Measurements from ENCODE around the gene NCF4.

NCF4 gene

GRCh38 chr22:36853407-36854099, 7.3 kb upstream of the NCF4 start:
- Histone ChIP-seq H3K27me3 (ENCODE audit: control insufficient read depth in 5 of 5, insufficient read depth in 4 of 5, low read length in 5 of 5) (peaks cover 11 to 26% (median 22%) of the 10 kb centered on the region in 5 donors), H3K4me3 (ENCODE audit: low read depth in 1 of 5, low read length in 5 of 5) (peak overlapping the region in 4 of 5 donors; percentile 19 to 55 (median 44)), H3K36me3 (ENCODE audit: control insufficient read depth in 5 of 5, insufficient read depth in 5 of 5, low read length in 5 of 5) (no peaks in the 10 kb centered on the region), H3K9me3 (ENCODE audit: control insufficient read depth in 5 of 5, low read length in 5 of 5) (no peaks in the 10 kb centered on the region), H3K27ac (ENCODE audit: low read depth, low read length) (no peak overlapping the region), H3K4me1 (ENCODE audit: control insufficient read depth in 5 of 5, insufficient read depth in 5 of 5, low read length in 5 of 5) (peaks cover 4 to 22% (median 19%) of the 10 kb centered on the region in 5 donors), H3K9ac (ENCODE audit: low read length in 5 of 5) (no peak overlapping the region)

GRCh38 chr22:36855478-36855877, 5.3 kb upstream of the NCF4 start:
- Histone ChIP-seq H3K27me3 (ENCODE audit: control insufficient read depth in 5 of 5, insufficient read depth in 4 of 5, low read length in 5 of 5) (peaks cover 4 to 13% (median 10%) of the 10 kb centered on the region in 5 donors), H3K36me3 (ENCODE audit: control insufficient read depth in 5 of 5, insufficient read depth in 5 of 5, low read length in 5 of 5) (no peaks in the 10 kb centered on the region), H3K27ac (ENCODE audit: low read depth, low read length) (no peak overlapping the region), H3K9me3 (ENCODE audit: control insufficient read depth in 5 of 5, low read length in 5 of 5) (no peaks in the 10 kb centered on the region), H3K9ac (ENCODE audit: low read length in 5 of 5) (no peak overlapping the region), H3K4me1 (ENCODE audit: control insufficient read depth in 5 of 5, insufficient read depth in 5 of 5, low read length in 5 of 5) (peaks cover 4 to 29% (median 19%) of the 10 kb centered on the region in 5 donors), H3K4me3 (ENCODE audit: low read depth in 1 of 5, low read length in 5 of 5) (no peak overlapping the region)

GRCh38 chr22:36856121-36856791, 4.5 kb upstream of the NCF4 start:
- Histone ChIP-seq H3K4me1 (ENCODE audit: control insufficient read depth in 5 of 5, insufficient read depth in 5 of 5, low read length in 5 of 5) (peaks cover 4 to 31% (median 19%) of the 10 kb centered on the region in 5 donors), H3K9me3 (ENCODE audit: control insufficient read depth in 5 of 5, low read length in 5 of 5) (no peaks in the 10 kb centered on the region), H3K4me3 (ENCODE audit: low read depth in 1 of 5, low read length in 5 of 5) (peak overlapping the region in 1 of 5 donors; percentile 21), H3K9ac (ENCODE audit: low read length in 5 of 5) (peak overlapping the region in 1 of 5 donors; percentile 16), H3K36me3 (ENCODE audit: control insufficient read depth in 5 of 5, insufficient read depth in 5 of 5, low read length in 5 of 5) (no peaks in the 10 kb centered on the region), H3K27me3 (ENCODE audit: control insufficient read depth in 5 of 5, insufficient read depth in 4 of 5, low read length in 5 of 5) (peaks cover under 1 to 8% (median 5%) of the 10 kb centered on the region in 5 donors), H3K27ac (ENCODE audit: low read depth, low read length) (no peak overlapping the region)

- H3K4me1 ChIP-seq (ENCODE audit: control insufficient read depth in 5 of 5, insufficient read depth in 5 of 5, low read length in 5 of 5): peaks cover 4 to 35% (median 19%) of the 10 kb centered on the region in 5 donors
- H3K9ac ChIP-seq (ENCODE audit: low read length in 5 of 5): peak overlapping the region in 1 of 5 donors; percentile 16
- no peak overlapping the region for H3K27ac ChIP-seq (ENCODE audit: low read depth, low read length)
- H3K36me3 ChIP-seq (ENCODE audit: control insufficient read depth in 5 of 5, insufficient read depth in 5 of 5, low read length in 5 of 5): no peaks in the 10 kb centered on the region
- H3K9me3 ChIP-seq (ENCODE audit: control insufficient read depth in 5 of 5, low read length in 5 of 5): no peaks in the 10 kb centered on the region
- H3K27me3 ChIP-seq (ENCODE audit: control insufficient read depth in 5 of 5, insufficient read depth in 4 of 5, low read length in 5 of 5): peaks cover 0 to 8% (median 4%) of the 10 kb centered on the region in 5 donors
- H3K4me3 ChIP-seq (ENCODE audit: low read depth in 1 of 5, low read length in 5 of 5): peak overlapping the region in 1 of 5 donors; percentile 21
These were observed 4.0 kb upstream of the NCF4 start for GRCh38 chr22:36856792-36857135.

GRCh38 chr22:36858156-36858555, 2.6 kb upstream of the NCF4 start:
- Histone ChIP-seq H3K9ac (ENCODE audit: low read length in 5 of 5) (no peak overlapping the region), H3K27me3 (ENCODE audit: control insufficient read depth in 5 of 5, insufficient read depth in 4 of 5, low read length in 5 of 5) (peaks cover 3 to 8% (median 4%) of the 10 kb centered on the region in 5 donors), H3K4me3 (ENCODE audit: low read depth in 1 of 5, low read length in 5 of 5) (no peak overlapping the region), H3K9me3 (ENCODE audit: control insufficient read depth in 5 of 5, low read length in 5 of 5) (no peaks in the 10 kb centered on the region), H3K27ac (ENCODE audit: low read depth, low read length) (no peak overlapping the region), H3K4me1 (ENCODE audit: control insufficient read depth in 5 of 5, insufficient read depth in 5 of 5, low read length in 5 of 5) (peaks cover 4 to 46% (median 23%) of the 10 kb centered on the region in 5 donors), H3K36me3 (ENCODE audit: control insufficient read depth in 5 of 5, insufficient read depth in 5 of 5, low read length in 5 of 5) (no peaks in the 10 kb centered on the region)

- peaks cover 4 to 8% (median 5%) of the 10 kb centered on the region in 5 donors for H3K27me3 ChIP-seq (ENCODE audit: control insufficient read depth in 5 of 5, insufficient read depth in 4 of 5, low read length in 5 of 5)
- H3K9me3 ChIP-seq (ENCODE audit: control insufficient read depth in 5 of 5, low read length in 5 of 5): no peaks in the 10 kb centered on the region
- H3K9ac ChIP-seq (ENCODE audit: low read length in 5 of 5): no peak overlapping the region
- no peaks in the 10 kb centered on the region for H3K36me3 ChIP-seq (ENCODE audit: control insufficient read depth in 5 of 5, insufficient read depth in 5 of 5, low read length in 5 of 5)
- H3K27ac ChIP-seq (ENCODE audit: low read depth, low read length): no peak overlapping the region
- peaks cover 4 to 47% (median 21%) of the 10 kb centered on the region in 5 donors for H3K4me1 ChIP-seq (ENCODE audit: control insufficient read depth in 5 of 5, insufficient read depth in 5 of 5, low read length in 5 of 5)
- H3K4me3 ChIP-seq (ENCODE audit: low read depth in 1 of 5, low read length in 5 of 5): no peak overlapping the region
These were observed 1.8 kb upstream of the NCF4 start for GRCh38 chr22:36858966-36859365.

GRCh38 chr22:36860017-36860416, 789 bp upstream of the NCF4 start:
- H3K27ac ChIP-seq (ENCODE audit: low read depth, low read length): no peak overlapping the region
- no peak overlapping the region for H3K4me3 ChIP-seq (ENCODE audit: low read depth in 1 of 5, low read length in 5 of 5)
- no peak overlapping the region for H3K9ac ChIP-seq (ENCODE audit: low read length in 5 of 5)
- H3K4me1 ChIP-seq (ENCODE audit: control insufficient read depth in 5 of 5, insufficient read depth in 5 of 5, low read length in 5 of 5): peaks cover 4 to 58% (median 23%) of the 10 kb centered on the region in 5 donors
- H3K27me3 ChIP-seq (ENCODE audit: control insufficient read depth in 5 of 5, insufficient read depth in 4 of 5, low read length in 5 of 5): peaks cover 4 to 8% (median 6%) of the 10 kb centered on the region in 5 donors
- peaks cover 0 to under 1% (median 0%) of the 10 kb centered on the region in 5 donors for H3K36me3 ChIP-seq (ENCODE audit: control insufficient read depth in 5 of 5, insufficient read depth in 5 of 5, low read length in 5 of 5)
- no peaks in the 10 kb centered on the region for H3K9me3 ChIP-seq (ENCODE audit: control insufficient read depth in 5 of 5, low read length in 5 of 5)

GRCh38 chr22:36860438-36860820, 377 bp upstream of the NCF4 start:
- Histone ChIP-seq H3K27ac (ENCODE audit: low read depth, low read length) (no peak overlapping the region), H3K4me1 (ENCODE audit: control insufficient read depth in 5 of 5, insufficient read depth in 5 of 5, low read length in 5 of 5) (peaks cover 4 to 62% (median 24%) of the 10 kb centered on the region in 5 donors), H3K9ac (ENCODE audit: low read length in 5 of 5) (no peak overlapping the region), H3K4me3 (ENCODE audit: low read depth in 1 of 5, low read length in 5 of 5) (no peak overlapping the region), H3K9me3 (ENCODE audit: control insufficient read depth in 5 of 5, low read length in 5 of 5) (no peaks in the 10 kb centered on the region), H3K27me3 (ENCODE audit: control insufficient read depth in 5 of 5, insufficient read depth in 4 of 5, low read length in 5 of 5) (peaks cover 5 to 12% (median 7%) of the 10 kb centered on the region in 5 donors), H3K36me3 (ENCODE audit: control insufficient read depth in 5 of 5, insufficient read depth in 5 of 5, low read length in 5 of 5) (peaks cover 0 to 5% (median 0%) of the 10 kb centered on the region in 5 donors)

GRCh38 chr22:36862251-36863242, 1.7 kb downstream of the NCF4 start:
- Histone ChIP-seq H3K36me3 (ENCODE audit: control insufficient read depth in 5 of 5, insufficient read depth in 5 of 5, low read length in 5 of 5) (peaks cover 0 to 23% (median 0%) of the 10 kb centered on the region in 5 donors), H3K27ac (ENCODE audit: low read depth, low read length) (peak overlapping the region; percentile 9), H3K9ac (ENCODE audit: low read length in 5 of 5) (peak overlapping the region in 2 of 5 donors; percentile 43 to 49), H3K27me3 (ENCODE audit: control insufficient read depth in 5 of 5, insufficient read depth in 4 of 5, low read length in 5 of 5) (peaks cover 0 to 16% (median 10%) of the 10 kb centered on the region in 5 donors), H3K4me1 (ENCODE audit: control insufficient read depth in 5 of 5, insufficient read depth in 5 of 5, low read length in 5 of 5) (peaks cover under 1 to 55% (median 14%) of the 10 kb centered on the region in 5 donors), H3K9me3 (ENCODE audit: control insufficient read depth in 5 of 5, low read length in 5 of 5) (no peaks in the 10 kb centered on the region), H3K4me3 (ENCODE audit: low read depth in 1 of 5, low read length in 5 of 5) (peak overlapping the region in 2 of 5 donors; percentile 26 to 55)

All from subcutaneous abdominal adipose tissue (tissue), 5 donors.